ENCODE data around the gene ERG. TPM values are rescaled to one million over a fixed set of nuclear protein-coding genes. Genes with fewer than 3 reads are reported as not detected.
A peak's percentile ranks its signal among the peaks of the same experiment; 100 is the strongest.

ERG gene
- polyA plus RNA-seq, 1 of the 3 experiments (the other 2 are of a cell fraction): not detected

DNA sequence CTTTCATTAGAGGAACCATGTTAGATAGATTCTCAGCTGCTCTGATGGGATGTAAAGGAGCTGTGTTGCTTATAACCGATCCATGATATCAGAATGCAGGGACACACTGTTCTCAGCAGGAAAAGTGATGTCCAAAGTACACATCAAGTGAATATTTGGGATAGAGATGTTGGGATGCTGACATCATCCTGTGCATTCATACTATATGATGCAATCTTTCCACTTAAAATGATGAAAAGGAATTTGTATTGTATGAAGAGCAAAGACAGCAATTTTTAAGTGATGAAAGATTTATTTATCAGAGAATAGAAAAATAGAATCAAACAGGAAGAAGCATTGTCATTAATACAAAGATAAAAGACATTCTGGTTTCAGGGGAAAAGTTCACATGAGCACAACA, 110.1 kb downstream of the ERG start:
- Histone ChIP-seq H3K79me2 (ENCODE audit: insufficient read depth) (no peaks in the 10 kb centered on the region), H3K9ac (no peak overlapping the region), H3K36me3 (replicated peaks in 1 of 2; ENCODE audit: control insufficient read depth in 1 of 2, insufficient read depth in 2 of 2, low read length in 1 of 2) (no peaks in the 10 kb centered on the region), H4K20me1 (ENCODE audit: insufficient read depth) (no peaks in the 10 kb centered on the region), H3K4me2 (no peak overlapping the region), H3K9me3 (no peaks in the 10 kb centered on the region), H3K27ac (ENCODE audit: low read depth in 2 of 2, low read length in 1 of 2) (peak overlapping the region in 1 of 2 experiments; percentile 4; a peak in 1 of 4 replicates), H3K9me2 (no peaks in the 10 kb centered on the region), H3F3A (replicated peaks; ENCODE audit: insufficient read depth) (no peaks in the 10 kb centered on the region), H3K4me1 (ENCODE audit: control insufficient read depth in 1 of 2, insufficient read depth in 2 of 2, low read depth in 1 of 2, low read length in 1 of 2) (no peaks in the 10 kb centered on the region; a peak in 2 of 4 replicates), H3K4me3 (ENCODE audit: low read depth in 2 of 2, low read length in 1 of 2) (no peak overlapping the region), H3K27me3 (ENCODE audit: insufficient read depth) (no peaks in the 10 kb centered on the region), H2AFZ (ENCODE audit: low read depth) (no peak overlapping the region)
- CTCF ChIA-PET: no interaction called here
- TF ChIP-seq RCOR1 (IDR thresholded peaks at IDR 0.05; ENCODE audit: low read length) (no peak), MEF2A (IDR thresholded peaks at IDR 0.05; ENCODE audit: borderline replicate concordance, low read depth) (no peak)
- DNase-seq: no peak
- POLR2A ChIA-PET: no interaction called here
- WGBS (ENCODE audit: low lambda C conversion rate): 100% methylated on average over 1 of the region's 1 CpG

DNA sequence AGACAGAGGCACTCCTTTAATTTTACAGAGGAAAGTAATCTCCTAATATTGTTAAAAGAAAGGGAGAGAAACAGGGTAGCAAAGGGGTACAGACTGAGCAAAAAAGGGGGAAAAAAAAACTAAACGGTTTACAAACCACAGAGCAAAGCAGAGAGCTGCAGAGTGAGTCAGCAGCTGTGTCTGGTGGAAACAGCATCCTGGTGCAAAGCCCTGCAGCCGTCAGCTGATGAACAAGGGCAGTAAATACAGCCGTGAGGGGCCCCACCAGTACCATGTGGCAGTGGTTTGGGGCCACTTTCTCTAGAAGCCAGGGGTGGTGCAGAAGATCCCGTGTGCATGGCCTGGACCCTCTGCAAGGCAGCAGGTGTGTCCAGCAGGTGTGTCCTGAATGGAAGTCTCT, 111.3 kb downstream of the ERG start:
- Histone ChIP-seq H2AFZ (ENCODE audit: low read depth) (peak overlapping the region; percentile 58), H3K27me3 (ENCODE audit: insufficient read depth) (no peaks in the 10 kb centered on the region), H3K36me3 (replicated peaks in 1 of 2; ENCODE audit: control insufficient read depth in 1 of 2, insufficient read depth in 2 of 2, low read length in 1 of 2) (no peaks in the 10 kb centered on the region), H3K4me3 (ENCODE audit: low read depth in 2 of 2, low read length in 1 of 2) (no peak overlapping the region), H3F3A (replicated peaks; ENCODE audit: insufficient read depth) (no peaks in the 10 kb centered on the region), H3K79me2 (ENCODE audit: insufficient read depth) (no peaks in the 10 kb centered on the region), H3K4me2 (no peak overlapping the region), H3K4me1 (ENCODE audit: control insufficient read depth in 1 of 2, insufficient read depth in 2 of 2, low read depth in 1 of 2, low read length in 1 of 2) (no peaks in the 10 kb centered on the region; a peak in 1 of 4 replicates), H4K20me1 (ENCODE audit: insufficient read depth) (no peaks in the 10 kb centered on the region), H3K9ac (no peak overlapping the region), H3K9me3 (no peaks in the 10 kb centered on the region), H3K27ac (ENCODE audit: low read depth in 2 of 2, low read length in 1 of 2) (no peak overlapping the region), H3K9me2 (no peaks in the 10 kb centered on the region)
- WGBS (ENCODE audit: low lambda C conversion rate): 23% methylated on average over 4 of the region's 4 CpGs
- ChIA-PET CTCF (no interaction called here), POLR2A (interaction anchor here (0.6 kb wide), 1 partner anchor 1264 kb away, joined by 3 read pairs; no protein-coding TSS in a partner anchor)
- no peak for DNase-seq
- no peak for TF ChIP-seq NFIC (IDR thresholded peaks at IDR 0.05; ENCODE audit: borderline replicate concordance)
- TF ChIP-seq, protein P1, sequence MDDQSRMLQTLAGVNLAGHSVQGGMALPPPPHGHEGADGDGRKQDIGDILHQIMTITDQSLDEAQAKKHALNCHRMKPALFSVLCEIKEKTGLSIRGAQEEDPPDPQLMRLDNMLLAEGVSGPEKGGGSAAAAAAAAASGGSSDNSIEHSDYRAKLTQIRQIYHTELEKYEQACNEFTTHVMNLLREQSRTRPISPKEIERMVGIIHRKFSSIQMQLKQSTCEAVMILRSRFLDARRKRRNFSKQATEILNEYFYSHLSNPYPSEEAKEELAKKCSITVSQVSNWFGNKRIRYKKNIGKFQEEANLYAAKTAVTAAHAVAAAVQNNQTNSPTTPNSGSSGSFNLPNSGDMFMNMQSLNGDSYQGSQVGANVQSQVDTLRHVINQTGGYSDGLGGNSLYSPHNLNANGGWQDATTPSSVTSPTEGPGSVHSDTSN (IDR thresholded peaks at IDR 0.05): peak; percentile 41; the same call in 1 of the 2 replicates
- TF ChIP-seq FOSL2 (IDR thresholded peaks at IDR 0.05; ENCODE audit: borderline replicate concordance, low read depth): peak; percentile 40; the same call in 1 of the 2 replicates
- TF ChIP-seq, protein P2, sequence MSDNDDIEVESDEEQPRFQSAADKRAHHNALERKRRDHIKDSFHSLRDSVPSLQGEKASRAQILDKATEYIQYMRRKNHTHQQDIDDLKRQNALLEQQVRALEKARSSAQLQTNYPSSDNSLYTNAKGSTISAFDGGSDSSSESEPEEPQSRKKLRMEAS (IDR thresholded peaks at IDR 0.05; ENCODE audit: low read depth): no peak
- TF ChIP-seq, protein P3, sequence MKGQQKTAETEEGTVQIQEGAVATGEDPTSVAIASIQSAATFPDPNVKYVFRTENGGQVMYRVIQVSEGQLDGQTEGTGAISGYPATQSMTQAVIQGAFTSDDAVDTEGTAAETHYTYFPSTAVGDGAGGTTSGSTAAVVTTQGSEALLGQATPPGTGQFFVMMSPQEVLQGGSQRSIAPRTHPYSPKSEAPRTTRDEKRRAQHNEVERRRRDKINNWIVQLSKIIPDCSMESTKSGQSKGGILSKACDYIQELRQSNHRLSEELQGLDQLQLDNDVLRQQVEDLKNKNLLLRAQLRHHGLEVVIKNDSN (IDR thresholded peaks at IDR 0.05; ENCODE audit: borderline replicate concordance, low read depth): peak; percentile 30; the same call in 1 of the 2 replicates
- TF ChIP-seq YY1 (IDR thresholded peaks at IDR 0.05; ENCODE audit: low read depth): no peak
- TF ChIP-seq TAF1 (IDR thresholded peaks at IDR 0.05; ENCODE audit: borderline replicate concordance, low read depth, low read length): no peak
- TF ChIP-seq, protein P4, sequence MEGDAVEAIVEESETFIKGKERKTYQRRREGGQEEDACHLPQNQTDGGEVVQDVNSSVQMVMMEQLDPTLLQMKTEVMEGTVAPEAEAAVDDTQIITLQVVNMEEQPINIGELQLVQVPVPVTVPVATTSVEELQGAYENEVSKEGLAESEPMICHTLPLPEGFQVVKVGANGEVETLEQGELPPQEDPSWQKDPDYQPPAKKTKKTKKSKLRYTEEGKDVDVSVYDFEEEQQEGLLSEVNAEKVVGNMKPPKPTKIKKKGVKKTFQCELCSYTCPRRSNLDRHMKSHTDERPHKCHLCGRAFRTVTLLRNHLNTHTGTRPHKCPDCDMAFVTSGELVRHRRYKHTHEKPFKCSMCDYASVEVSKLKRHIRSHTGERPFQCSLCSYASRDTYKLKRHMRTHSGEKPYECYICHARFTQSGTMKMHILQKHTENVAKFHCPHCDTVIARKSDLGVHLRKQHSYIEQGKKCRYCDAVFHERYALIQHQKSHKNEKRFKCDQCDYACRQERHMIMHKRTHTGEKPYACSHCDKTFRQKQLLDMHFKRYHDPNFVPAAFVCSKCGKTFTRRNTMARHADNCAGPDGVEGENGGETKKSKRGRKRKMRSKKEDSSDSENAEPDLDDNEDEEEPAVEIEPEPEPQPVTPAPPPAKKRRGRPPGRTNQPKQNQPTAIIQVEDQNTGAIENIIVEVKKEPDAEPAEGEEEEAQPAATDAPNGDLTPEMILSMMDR (IDR thresholded peaks at IDR 0.05): no peak
- TF ChIP-seq FOXJ3 (CRISPR knock-in tag; IDR thresholded peaks at IDR 0.05): no peak
- no peak for TF ChIP-seq TEAD4 (IDR thresholded peaks at IDR 0.05; ENCODE audit: borderline replicate concordance, insufficient read depth)
- TF ChIP-seq JUND (IDR thresholded peaks at IDR 0.05): no peak
- TF ChIP-seq TCF12 (IDR thresholded peaks at IDR 0.05): peak; percentile 41; the same call in 1 of the 2 replicates
- TF ChIP-seq RXRA (IDR thresholded peaks at IDR 0.05; ENCODE audit: borderline replicate concordance, low read depth): no peak
- no peak for TF ChIP-seq SMC3 (IDR thresholded peaks at IDR 0.05; ENCODE audit: low read depth, low read length)
